Panc1 (cell line): ENCODE measurements around the gene HMGN4.

Source experiments
- POLR2AphosphoS5 ChIP-seq: IDR thresholded peaks from 2 replicates; pipeline ENCODE4 v1.6.1; 2012; ENCODE audit warnings: mild to moderate bottlenecking, low read depth, low read length, moderate library complexity
- TF ChIP-seq, protein P1 (sequence below): fragments of 450-650 bp; IDR thresholded peaks from 2 replicates; pipeline ENCODE4 v1.5.1; 2017; ENCODE audit warnings: mild to moderate bottlenecking

- TF ChIP-seq, protein P1, sequence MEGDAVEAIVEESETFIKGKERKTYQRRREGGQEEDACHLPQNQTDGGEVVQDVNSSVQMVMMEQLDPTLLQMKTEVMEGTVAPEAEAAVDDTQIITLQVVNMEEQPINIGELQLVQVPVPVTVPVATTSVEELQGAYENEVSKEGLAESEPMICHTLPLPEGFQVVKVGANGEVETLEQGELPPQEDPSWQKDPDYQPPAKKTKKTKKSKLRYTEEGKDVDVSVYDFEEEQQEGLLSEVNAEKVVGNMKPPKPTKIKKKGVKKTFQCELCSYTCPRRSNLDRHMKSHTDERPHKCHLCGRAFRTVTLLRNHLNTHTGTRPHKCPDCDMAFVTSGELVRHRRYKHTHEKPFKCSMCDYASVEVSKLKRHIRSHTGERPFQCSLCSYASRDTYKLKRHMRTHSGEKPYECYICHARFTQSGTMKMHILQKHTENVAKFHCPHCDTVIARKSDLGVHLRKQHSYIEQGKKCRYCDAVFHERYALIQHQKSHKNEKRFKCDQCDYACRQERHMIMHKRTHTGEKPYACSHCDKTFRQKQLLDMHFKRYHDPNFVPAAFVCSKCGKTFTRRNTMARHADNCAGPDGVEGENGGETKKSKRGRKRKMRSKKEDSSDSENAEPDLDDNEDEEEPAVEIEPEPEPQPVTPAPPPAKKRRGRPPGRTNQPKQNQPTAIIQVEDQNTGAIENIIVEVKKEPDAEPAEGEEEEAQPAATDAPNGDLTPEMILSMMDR: no peak
- TF ChIP-seq POLR2AphosphoS5: no peak
Measured at GRCh38 chr6:26578279-26578678, 40.1 kb downstream of the HMGN4 start.
